HEK293T (cell line): Measurements from ENCODE around the gene FKBP2.

Source experiments
- CTCF ChIA-PET: fragments of 350-600 bp; formaldehyde crosslinking; extraction: SDS; loops from one replicate; lab custom pipeline; 2021; ENCODE audit warnings: antibody characterized with exemption, inconsistent platforms; lab: Yijun Ruan, JAX
- POLR2A ChIA-PET: fragments of 350-600 bp; formaldehyde crosslinking; extraction: SDS; loops from one replicate; lab custom pipeline; 2020; ENCODE audit warnings: antibody characterized with exemption, inconsistent platforms; lab: Yijun Ruan, JAX
- DNase-seq: peaks from one replicate; pipeline ENCODE4 v3.0.0; 2012; ENCODE audit warnings: mixed read lengths; ENCODE audit errors: extremely low spot score
- ARNT ChIP-seq: fragments of 450-650 bp; IDR thresholded peaks from 2 replicates; pipeline ENCODE4 v1.6.1; 2017; ENCODE audit warnings: mild to moderate bottlenecking
- BHLHE40 ChIP-seq: fragments of 450-650 bp; IDR thresholded peaks from 2 replicates; pipeline ENCODE4 v1.6.1; 2016; ENCODE audit warnings: mild to moderate bottlenecking, moderate library complexity, borderline replicate concordance
- CTBP1 ChIP-seq: fragments of 450-650 bp; IDR thresholded peaks from 2 replicates; pipeline ENCODE4 v1.6.1; 2016; ENCODE audit warnings: borderline replicate concordance
- ELF4 ChIP-seq: fragments of 450-650 bp; IDR thresholded peaks from 2 replicates; pipeline ENCODE4 v1.6.1; 2017; ENCODE audit warnings: antibody characterized with exemption
- FOXA1 ChIP-seq: fragments of 450-650 bp; IDR thresholded peaks from 2 replicates; pipeline ENCODE4 v1.6.1; 2016; ENCODE audit warnings: mild to moderate bottlenecking
- FOXK2 ChIP-seq: fragments of 450-650 bp; IDR thresholded peaks from 2 replicates; pipeline ENCODE4 v1.6.1; 2016; ENCODE audit warnings: mild to moderate bottlenecking
- FOXM1 ChIP-seq: fragments of 450-650 bp; IDR thresholded peaks from 2 replicates; pipeline ENCODE4 v1.6.1; 2017; ENCODE audit warnings: mild to moderate bottlenecking, borderline replicate concordance
- HDGF ChIP-seq: fragments of 450-650 bp; IDR thresholded peaks from 2 replicates; pipeline ENCODE4 v1.6.1; 2017; ENCODE audit warnings: antibody characterized with exemption, borderline replicate concordance
- L3MBTL2 ChIP-seq: fragments of 450-650 bp; conservative IDR thresholded peaks from 2 replicates; pipeline ENCODE4 v1.6.1; 2016; ENCODE audit warnings: mild to moderate bottlenecking
- LEF1 ChIP-seq: fragments of 450-650 bp; IDR thresholded peaks from 2 replicates; pipeline ENCODE4 v1.6.1; 2017; ENCODE audit warnings: mild to moderate bottlenecking, borderline replicate concordance
- NFRKB ChIP-seq: fragments of 450-650 bp; IDR thresholded peaks from 2 replicates; pipeline ENCODE4 v1.6.1; 2016; ENCODE audit warnings: mild to moderate bottlenecking, moderate library complexity
- PKNOX1 ChIP-seq: fragments of 450-650 bp; IDR thresholded peaks from 2 replicates; pipeline ENCODE4 v1.6.1; 2016
- SP1 ChIP-seq: fragments of 450-650 bp; IDR thresholded peaks from 2 replicates; pipeline ENCODE4 v1.6.1; 2017
- SUZ12 ChIP-seq: fragments of 450-650 bp; IDR thresholded peaks from 2 replicates; pipeline ENCODE4 v1.6.1; 2016; ENCODE audit warnings: mild to moderate bottlenecking
- TARDBP ChIP-seq: fragments of 450-650 bp; IDR thresholded peaks from 2 replicates; pipeline ENCODE4 v1.6.1; 2016
- ZNF384 ChIP-seq: fragments of 450-650 bp; IDR thresholded peaks from 2 replicates; pipeline ENCODE4 v1.6.1; 2016

The FKBP2 gene

DNA sequence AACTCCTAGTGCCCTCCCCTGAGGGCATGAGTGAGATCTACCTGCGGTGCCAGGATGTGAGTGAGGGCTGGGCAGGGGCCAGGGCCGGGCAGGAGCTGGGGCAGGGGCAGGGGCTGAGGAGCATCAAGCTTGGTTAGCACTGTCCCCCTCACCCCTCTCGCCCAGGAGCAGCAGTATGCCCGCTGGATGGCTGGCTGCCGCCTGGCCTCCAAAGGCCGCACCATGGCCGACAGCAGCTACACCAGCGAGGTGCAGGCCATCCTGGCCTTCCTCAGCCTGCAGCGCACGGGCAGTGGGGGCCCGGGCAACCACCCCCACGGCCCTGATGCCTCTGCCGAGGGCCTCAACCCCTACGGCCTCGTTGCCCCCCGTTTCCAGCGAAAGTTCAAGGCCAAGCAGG, 20.6 kb upstream of the FKBP2 start:
- POLR2A ChIA-PET: no interaction called here
- CTCF ChIA-PET: no interaction called here
- no peak for TF ChIP-seq SP1
- TF ChIP-seq ZNF384: no peak
- TF ChIP-seq PKNOX1: no peak
- no peak for TF ChIP-seq HDGF
- TF ChIP-seq FOXA1: no peak
- TF ChIP-seq ARNT: no peak
- TF ChIP-seq BHLHE40: no peak
- TF ChIP-seq ELF4: no peak
- no peak for TF ChIP-seq FOXM1
- no peak for TF ChIP-seq L3MBTL2
- no peak for TF ChIP-seq CTBP1
- TF ChIP-seq LEF1: no peak
- TF ChIP-seq SUZ12: no peak
- no peak for DNase-seq

GRCh38 chr11:64220798-64221197, 20.1 kb upstream of the FKBP2 start:
- DNase-seq: no peak
- TF ChIP-seq L3MBTL2: no peak
- no peak for TF ChIP-seq SP1
- TF ChIP-seq CTBP1: no peak
- CTCF ChIA-PET: no interaction called here
- POLR2A ChIA-PET: no interaction called here

DNA sequence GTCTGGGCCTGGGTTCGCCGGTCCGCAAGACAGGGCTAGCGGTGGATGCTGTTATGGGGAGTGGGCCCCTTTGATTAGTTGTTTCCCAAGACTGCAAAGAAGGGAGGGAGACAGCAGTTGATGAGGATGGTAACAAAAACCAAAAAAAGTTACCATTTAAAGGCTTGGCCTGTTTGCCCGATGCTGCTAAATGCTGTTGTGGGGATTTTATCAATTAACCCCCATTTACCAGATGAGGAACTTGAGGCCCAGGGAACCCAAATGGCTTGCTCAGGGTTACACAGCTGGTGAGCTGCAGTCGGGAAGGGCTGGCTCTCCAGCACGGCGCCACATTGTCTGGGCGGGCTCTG, 18.3 kb upstream of the FKBP2 start:
- no peak for TF ChIP-seq FOXK2
- TF ChIP-seq PKNOX1: no peak
- no peak for TF ChIP-seq FOXM1
- no peak for TF ChIP-seq TARDBP
- no peak for TF ChIP-seq NFRKB
- TF ChIP-seq SUZ12: no peak
- no peak for TF ChIP-seq LEF1
- TF ChIP-seq FOXA1: no peak
- TF ChIP-seq ARNT: no peak
- no peak for TF ChIP-seq BHLHE40
- TF ChIP-seq ZNF384: no peak
- POLR2A ChIA-PET: interaction anchor here (2.5 kb wide), 1 partner anchor 37 kb away, joined by 8 read pairs; the partner anchor contains the start of gene STIP1
- CTCF ChIA-PET: no interaction called here
- no peak for DNase-seq

DNA sequence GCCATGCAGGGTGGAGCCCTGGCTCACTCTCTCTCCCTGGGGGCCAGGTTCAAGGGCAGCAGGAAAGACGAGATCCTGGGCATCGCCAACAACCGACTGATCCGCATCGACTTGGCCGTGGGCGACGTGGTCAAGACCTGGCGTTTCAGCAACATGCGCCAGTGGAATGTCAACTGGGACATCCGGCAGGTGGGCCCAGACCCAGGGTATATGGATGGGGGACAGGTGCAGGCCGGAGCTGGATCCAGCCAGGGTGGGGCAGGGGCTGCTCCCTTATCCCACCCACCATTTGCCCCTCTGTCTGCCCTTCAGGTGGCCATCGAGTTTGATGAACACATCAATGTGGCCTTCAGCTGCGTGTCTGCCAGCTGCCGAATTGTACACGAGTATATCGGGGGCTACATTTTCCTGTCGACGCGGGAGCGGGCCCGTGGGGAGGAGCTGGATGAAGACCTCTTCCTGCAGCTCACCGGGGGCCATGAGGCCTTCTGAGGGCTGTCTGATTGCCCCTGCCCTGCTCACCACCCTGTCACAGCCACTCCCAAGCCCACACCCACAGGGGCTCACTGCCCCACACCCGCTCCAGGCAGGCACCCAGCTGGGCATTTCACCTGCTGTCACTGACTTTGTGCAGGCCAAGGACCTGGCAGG, 17.8 kb upstream of the FKBP2 start:
- DNase-seq: no peak
- CTCF ChIA-PET: interaction anchor here (1.7 kb wide), 1 partner anchor 19 kb away, joined by 4 read pairs; no protein-coding TSS in a partner anchor
- POLR2A ChIA-PET: interaction anchor here (0.6 to 2.5 kb wide), 3 partner anchors 12 to 38 kb away, joined by 3 to 8 read pairs (median 5); partner anchors contain the start of genes FKBP2 and STIP1
- TF ChIP-seq SUZ12 (no peak), BHLHE40 (no peak), LEF1 (no peak), CTBP1 (no peak)

DNA sequence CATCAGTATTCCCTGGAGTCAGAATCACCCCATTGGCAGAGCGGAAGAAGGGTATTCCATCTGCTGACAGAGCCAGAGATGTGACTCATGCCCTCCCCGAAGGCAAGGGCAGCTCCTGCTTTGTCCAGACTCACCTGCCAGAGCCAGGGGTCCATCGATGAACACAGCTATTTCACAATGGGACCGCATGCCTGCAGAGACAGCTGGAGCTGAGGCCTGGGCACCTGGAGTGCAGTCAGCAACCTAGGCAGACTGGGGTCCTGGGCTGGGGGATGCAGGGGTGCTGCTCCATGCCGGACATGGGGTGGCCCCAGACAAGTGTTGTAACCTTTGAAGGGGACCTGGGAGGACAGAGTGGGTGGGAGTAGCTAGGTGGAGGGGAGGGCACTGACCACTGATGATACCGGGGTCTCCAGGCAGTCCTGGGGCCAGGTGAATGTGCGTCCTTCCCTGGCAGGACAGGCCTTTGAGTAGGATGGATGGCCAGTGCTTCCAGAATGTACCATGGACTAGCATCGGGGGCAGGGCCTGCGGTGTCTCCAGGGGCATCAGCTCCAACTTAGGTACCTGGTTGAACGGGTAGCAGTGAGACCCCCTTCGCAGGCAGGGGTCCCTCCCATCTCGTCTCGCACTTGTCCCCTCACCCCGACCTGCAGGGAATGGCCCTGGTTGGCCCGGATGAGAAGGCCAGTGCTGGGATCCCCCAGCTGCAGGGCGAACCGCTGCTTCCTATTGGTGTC, 16.6 kb upstream of the FKBP2 start:
- ChIA-PET CTCF (interaction anchor here (0.6 to 1.7 kb wide), 2 partner anchors 20 to 77 kb away, joined by 3 to 4 read pairs; no protein-coding TSS in a partner anchor), POLR2A (interaction anchor here (0.5 to 2.5 kb wide), 8 partner anchors 9 to 47 kb away, joined by 3 to 8 read pairs (median 4); partner anchors contain the start of genes FKBP2, STIP1 and VEGFB)
- TF ChIP-seq CTBP1 (no peak), TARDBP (no peak), FOXK2 (no peak), FOXM1 (no peak), ELF4 (no peak), BHLHE40 (no peak), L3MBTL2 (no peak), FOXA1 (no peak), NFRKB (no peak), SUZ12 (no peak), ZNF384 (no peak), HDGF (no peak), SP1 (no peak), PKNOX1 (no peak), ARNT (no peak), LEF1 (no peak)
- DNase-seq: no peak

DNA sequence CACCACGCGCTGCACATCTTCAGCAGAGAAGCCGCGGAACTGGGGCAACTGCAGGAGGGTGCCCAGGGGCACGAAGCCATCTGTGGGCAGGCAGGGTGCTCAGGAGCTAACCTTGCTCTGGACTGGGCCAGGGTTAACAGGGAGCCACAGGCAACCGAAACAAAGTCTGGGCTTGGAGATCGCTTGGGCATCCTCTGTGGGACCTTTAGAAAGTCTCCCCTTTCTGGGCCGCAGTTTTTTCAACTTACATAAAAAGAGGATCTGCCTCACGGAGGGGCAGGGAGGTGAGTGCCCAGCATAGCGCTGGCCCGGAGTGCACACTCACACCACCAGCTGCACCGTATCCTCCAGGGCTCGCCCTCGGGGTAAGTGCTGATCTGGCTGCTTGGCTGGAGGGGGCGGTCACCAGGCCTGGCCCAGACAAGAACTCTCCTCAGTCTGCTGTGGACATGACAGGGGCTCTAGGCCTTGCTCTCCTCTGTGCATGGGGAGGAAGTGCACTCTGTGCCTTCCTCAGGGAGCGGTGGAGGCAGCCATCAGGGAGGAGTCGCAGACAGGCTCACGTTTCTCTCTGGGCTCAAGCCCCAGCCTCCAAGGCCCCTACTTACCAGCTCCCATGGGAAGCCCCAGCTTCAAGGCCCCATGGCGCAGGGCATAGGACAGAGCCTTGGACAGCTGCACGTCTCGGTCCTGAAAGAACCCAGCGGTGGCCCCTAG, 15.8 kb upstream of the FKBP2 start:
- DNase-seq: no peak
- POLR2A ChIA-PET: interaction anchor here (0.9 to 2.5 kb wide), 4 partner anchors 9 to 40 kb away, joined by 3 to 8 read pairs (median 4); partner anchors contain the start of genes FKBP2, STIP1 and VEGFB
- CTCF ChIA-PET: interaction anchor here (0.6 kb wide), 1 partner anchor 37 kb away, joined by 5 read pairs; no protein-coding TSS in a partner anchor
- TF ChIP-seq ZNF384 (no peak), NFRKB (no peak)
